Measurements from ENCODE around the gene SCAMP3. TPM values are rescaled to one million over a fixed set of nuclear protein-coding genes. Genes with fewer than 3 reads are reported as not detected.

The SCAMP3 gene
- 10 to 100 TPM; 59.7 to 72.1 (median 65.0) TPM for total RNA-seq
- 30.9 TPM for total RNA-seq (2013)

DNA sequence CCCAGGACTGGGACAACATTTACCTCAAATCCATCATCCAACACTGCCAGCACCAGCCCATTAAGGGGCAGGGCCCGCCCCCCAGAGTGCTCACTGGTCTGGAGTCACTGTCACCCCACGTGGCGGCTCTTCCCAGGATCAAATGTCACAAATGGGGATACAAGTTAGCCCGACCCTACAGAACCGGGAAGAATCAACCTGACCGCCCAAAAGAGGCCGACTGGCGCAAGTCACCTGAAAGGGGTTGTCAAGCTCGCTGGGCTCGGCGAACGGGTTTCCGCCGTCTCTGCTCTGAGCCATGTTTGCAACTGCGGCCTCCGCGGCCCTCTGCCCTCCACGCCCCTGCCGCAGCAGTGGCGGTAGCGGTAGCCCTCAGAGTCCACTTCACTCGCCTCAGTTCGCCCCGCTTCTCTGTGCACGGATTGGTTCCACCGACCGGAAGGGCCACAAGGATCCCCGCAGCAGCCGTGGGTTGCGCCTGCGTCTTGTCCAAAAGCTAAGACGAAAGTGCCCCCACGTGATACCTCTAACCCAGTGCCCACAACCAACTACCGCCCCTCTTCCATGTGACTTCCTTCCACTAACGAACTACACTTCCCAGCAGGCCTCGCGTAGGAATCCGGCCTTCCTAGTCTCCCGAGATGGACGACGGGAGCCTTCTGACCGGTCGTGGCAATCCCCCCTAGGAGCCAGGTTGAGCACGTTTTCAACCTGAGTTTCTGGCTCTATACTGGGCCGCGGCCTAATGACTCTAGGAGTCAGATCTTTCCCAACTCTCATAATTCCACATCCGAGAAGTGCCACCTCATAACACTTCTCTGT is at the start of gene SCAMP3:
Gene SCAMP3 (minus strand): TSS at position 509 of the 822 bp plus-strand sequence. CDS start 209 bp downstream, at position 300.
- ATAC-seq: peak; percentile 96 to 99 (median 99)
- Mint-ChIP-seq H3K9me3 (no peaks in the 10 kb centered on the region), H3K27ac (peak within 1 kb of the TSS; percentile 91 to 98), H3K4me3 (peak within 1 kb of the TSS; percentile 99), H3K4me1 (peaks cover 32 to 34% of the 10 kb centered on the region in 2 donors), H3K27me3 (ENCODE audit: low read depth in 2 of 2) (no peaks in the 10 kb centered on the region), H3K36me3 (peaks cover 13% of the 10 kb centered on the region)
- Histone ChIP-seq H3K36me3 (ENCODE audit: control insufficient read depth, insufficient read depth, low read length) (peaks cover 48% of the 10 kb centered on the region), H3K4me1 (ENCODE audit: control insufficient read depth, insufficient read depth, low read length) (peaks cover 20% of the 10 kb centered on the region), H3K27me3 (ENCODE audit: control insufficient read depth, insufficient read depth, low read length) (no peaks in the 10 kb centered on the region), H3K4me3 (ENCODE audit: low read length) (peak within 1 kb of the TSS; percentile 84), H3K9me3 (ENCODE audit: control insufficient read depth, insufficient read depth, low read length) (no peaks in the 10 kb centered on the region), H3K27ac (ENCODE audit: low read length) (peak within 1 kb of the TSS; percentile 64)
- TF ChIP-seq, protein P1, sequence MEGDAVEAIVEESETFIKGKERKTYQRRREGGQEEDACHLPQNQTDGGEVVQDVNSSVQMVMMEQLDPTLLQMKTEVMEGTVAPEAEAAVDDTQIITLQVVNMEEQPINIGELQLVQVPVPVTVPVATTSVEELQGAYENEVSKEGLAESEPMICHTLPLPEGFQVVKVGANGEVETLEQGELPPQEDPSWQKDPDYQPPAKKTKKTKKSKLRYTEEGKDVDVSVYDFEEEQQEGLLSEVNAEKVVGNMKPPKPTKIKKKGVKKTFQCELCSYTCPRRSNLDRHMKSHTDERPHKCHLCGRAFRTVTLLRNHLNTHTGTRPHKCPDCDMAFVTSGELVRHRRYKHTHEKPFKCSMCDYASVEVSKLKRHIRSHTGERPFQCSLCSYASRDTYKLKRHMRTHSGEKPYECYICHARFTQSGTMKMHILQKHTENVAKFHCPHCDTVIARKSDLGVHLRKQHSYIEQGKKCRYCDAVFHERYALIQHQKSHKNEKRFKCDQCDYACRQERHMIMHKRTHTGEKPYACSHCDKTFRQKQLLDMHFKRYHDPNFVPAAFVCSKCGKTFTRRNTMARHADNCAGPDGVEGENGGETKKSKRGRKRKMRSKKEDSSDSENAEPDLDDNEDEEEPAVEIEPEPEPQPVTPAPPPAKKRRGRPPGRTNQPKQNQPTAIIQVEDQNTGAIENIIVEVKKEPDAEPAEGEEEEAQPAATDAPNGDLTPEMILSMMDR (IDR thresholded peaks at IDR 0.05): no peak
- WGBS (ENCODE audit: insufficient coverage): under 1% methylated on average over 47 of the region's 47 CpGs
- peak; percentile 78 to 94 for DNase-seq
- intact Hi-C loops (cut with micrococcal nuclease): loop anchor here (1.0 kb wide), 1 partner anchor 46 kb away; the partner anchor contains the start of gene FDPS

DNA sequence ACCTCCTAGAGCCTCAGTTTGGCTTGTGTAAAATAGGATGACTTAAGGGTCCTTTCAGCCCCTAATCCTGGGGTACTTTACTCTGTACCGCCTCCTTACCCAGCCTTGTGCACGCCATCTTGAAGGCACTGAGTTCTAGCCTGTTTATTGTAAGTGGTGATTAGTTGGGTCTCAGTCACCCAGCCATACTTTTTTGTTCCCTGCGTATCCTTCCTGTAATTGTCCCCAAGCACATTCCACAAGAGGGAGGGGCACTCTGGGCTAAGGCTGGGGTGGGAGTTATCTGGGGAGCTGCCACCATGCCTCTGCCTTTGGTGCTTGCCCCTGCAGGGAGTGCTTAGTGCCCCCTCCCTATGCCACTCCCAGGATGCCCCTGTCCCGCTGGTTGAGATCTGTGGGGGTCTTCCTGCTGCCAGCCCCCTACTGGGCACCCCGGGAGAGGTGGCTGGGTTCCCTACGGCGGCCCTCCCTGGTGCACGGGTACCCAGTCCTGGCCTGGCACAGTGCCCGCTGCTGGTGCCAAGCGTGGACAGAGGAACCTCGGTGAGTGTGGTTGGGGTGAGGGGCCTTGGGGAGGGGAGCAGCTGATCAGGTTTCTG is 47.4 kb upstream of the SCAMP3 start:
- peak overlapping the region; percentile 94 for H3K27ac ChIP-seq (ENCODE audit: low read length)
- no peaks in the 10 kb centered on the region for H3K9me3 Mint-ChIP-seq
- intact Hi-C loops (cut with micrococcal nuclease): loop anchor here (2.0 kb wide), 1 partner anchor 31 kb away; no protein-coding TSS in a partner anchor

DNA sequence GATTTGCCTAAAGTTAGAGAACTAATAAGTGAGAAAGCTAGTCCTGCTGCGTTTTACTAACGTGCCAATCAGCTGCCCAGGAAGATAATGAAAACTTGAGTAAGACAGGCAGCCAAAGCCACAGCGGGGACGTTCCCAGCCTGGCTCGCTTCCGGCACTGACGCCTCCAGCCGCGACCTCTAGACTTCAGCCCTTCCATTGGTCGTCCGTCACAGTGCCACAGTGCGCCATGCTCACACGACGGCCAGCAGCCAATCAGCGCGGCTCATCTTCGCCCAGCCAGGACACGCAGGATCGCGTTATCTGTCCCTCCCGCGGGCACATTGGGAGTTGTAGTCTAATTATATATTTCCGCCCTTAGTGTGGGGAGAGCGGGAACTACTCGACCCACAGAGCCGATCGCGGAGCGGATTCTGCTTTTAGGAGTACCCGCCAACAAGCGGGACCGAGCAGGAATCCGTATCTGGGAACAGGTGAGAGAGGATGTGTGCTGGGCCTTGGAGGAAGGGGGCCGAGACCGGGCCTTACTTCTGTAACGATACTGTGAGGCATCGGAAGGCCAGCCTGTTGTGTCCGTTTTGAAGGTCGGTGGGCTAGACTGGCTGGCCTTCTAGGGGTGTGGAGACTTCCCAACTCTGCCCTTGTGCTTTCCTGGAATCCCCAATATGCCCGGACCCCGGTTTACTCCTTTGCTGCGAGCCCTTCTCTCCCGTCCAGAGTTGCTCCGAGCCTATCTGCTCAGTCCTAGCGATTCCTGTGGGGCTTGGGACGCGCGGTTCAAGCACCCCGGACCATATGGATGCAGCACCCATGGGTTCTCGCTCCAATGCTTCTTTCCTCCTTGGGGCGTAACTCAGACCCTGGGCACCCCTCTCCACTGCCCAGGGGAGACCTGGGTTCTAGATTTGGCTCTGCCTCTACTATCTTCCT is 46.6 kb upstream of the SCAMP3 start, which contains the start of gene FDPS:
Gene FDPS (plus strand): TSS at position 374 of the 930 bp plus-strand sequence. CDS start 924 bp downstream, outside the sequence.
- Mint-ChIP-seq H3K9me3 (no peaks in the 10 kb centered on the region), H3K27ac (peak within 1 kb of the TSS; percentile 97 to 98), H3K4me3 (peak within 1 kb of the TSS; percentile 97), H3K36me3 (no peaks in the 10 kb centered on the region), H3K4me1 (peaks cover 20 to 28% of the 10 kb centered on the region in 2 donors), H3K27me3 (ENCODE audit: low read depth in 2 of 2) (no peaks in the 10 kb centered on the region)
- TF ChIP-seq, protein P1 (IDR thresholded peaks at IDR 0.05): no peak
- Histone ChIP-seq H3K9me3 (ENCODE audit: control insufficient read depth, insufficient read depth, low read length) (no peaks in the 10 kb centered on the region), H3K27ac (ENCODE audit: low read length) (peak within 1 kb of the TSS; percentile 94), H3K36me3 (ENCODE audit: control insufficient read depth, insufficient read depth, low read length) (peaks cover 9% of the 10 kb centered on the region), H3K4me3 (ENCODE audit: low read length) (peak within 1 kb of the TSS; percentile 67), H3K27me3 (ENCODE audit: control insufficient read depth, insufficient read depth, low read length) (no peaks in the 10 kb centered on the region), H3K4me1 (ENCODE audit: control insufficient read depth, insufficient read depth, low read length) (peaks cover 27% of the 10 kb centered on the region)
- intact Hi-C loops (cut with micrococcal nuclease): loop anchor here (1.0 to 2.0 kb wide), 4 partner anchors 15 to 64 kb away; partner anchors contain the start of gene SCAMP3
- ATAC-seq (peak; percentile 94 to 99 (median 96)), DNase-seq (peak; percentile 93 to 99)
- under 1% methylated on average over 51 of the region's 51 CpGs for WGBS (ENCODE audit: insufficient coverage)

More for the DNA sequence above, 47.4 kb upstream of the SCAMP3 start:
- Histone ChIP-seq H3K9me3 (ENCODE audit: control insufficient read depth, insufficient read depth, low read length) (no peaks in the 10 kb centered on the region), H3K36me3 (ENCODE audit: control insufficient read depth, insufficient read depth, low read length) (peaks cover 9% of the 10 kb centered on the region), H3K27me3 (ENCODE audit: control insufficient read depth, insufficient read depth, low read length) (no peaks in the 10 kb centered on the region), H3K4me1 (ENCODE audit: control insufficient read depth, insufficient read depth, low read length) (peaks cover 27% of the 10 kb centered on the region), H3K4me3 (ENCODE audit: low read length) (peak overlapping the region; percentile 67)
- peak in 1 of 2 donors; percentile 20 for DNase-seq
- H3K4me3 Mint-ChIP-seq: peak overlapping the region; percentile 97
- no peaks in the 10 kb centered on the region for H3K27me3 Mint-ChIP-seq (ENCODE audit: low read depth in 2 of 2)
- TF ChIP-seq, protein P1 (IDR thresholded peaks at IDR 0.05): no peak
- WGBS (ENCODE audit: insufficient coverage): 27% methylated on average over 8 of the region's 11 CpGs
- peak overlapping the region; percentile 97 to 98 for H3K27ac Mint-ChIP-seq
- H3K36me3 Mint-ChIP-seq: no peaks in the 10 kb centered on the region
- no peak for ATAC-seq
- peaks cover 20 to 28% of the 10 kb centered on the region in 2 donors for H3K4me1 Mint-ChIP-seq
